ENCODE measurements around the gene EIF5A. TPM values are rescaled to one million over a fixed set of nuclear protein-coding genes. Genes with fewer than 3 reads are reported as not detected.
A peak's percentile ranks its signal among the peaks of the same experiment; 100 is the strongest.

The EIF5A gene
- total and polyA plus RNA-seq, 9 of the 15 experiments (the other 6 are each of a cell fraction or from before 2014, with no cell fraction given), result 22.9 to 1,163 (median 772) TPM

- no peak for TF ChIP-seq HOXB6 (CRISPR knock-in tag; IDR thresholded peaks at IDR 0.05; ENCODE audit: borderline replicate concordance)
- TF ChIP-seq TARDBP (IDR thresholded peaks at IDR 0.05), result 0 out of 2 replicates have a peak, but pooled peaks have one; percentile 25
- no peak for TF ChIP-seq E2F3 (CRISPR knock-in tag; IDR thresholded peaks at IDR 0.05)
- peak; percentile 90 for TF ChIP-seq C11orf30 (IDR thresholded peaks at IDR 0.05; ENCODE audit: low read depth)
- peak; percentile 97 for TF ChIP-seq REST (IDR thresholded peaks at IDR 0.05; ENCODE audit: borderline replicate concordance)
- TF ChIP-seq REST (CRISPR knock-in tag; IDR thresholded peaks at IDR 0.05; ENCODE audit: low read depth), result peak; percentile 91
- no peak for TF ChIP-seq RNF219 (CRISPR knock-in tag; IDR thresholded peaks at IDR 0.05)
- TF ChIP-seq SIRT6 (IDR thresholded peaks at IDR 0.05; ENCODE audit: low read depth, low read length), result no peak
- peak; percentile 47 to 65 for TF ChIP-seq MNT (conservative IDR thresholded peaks at IDR 0.05)
- TF ChIP-seq RBBP5 (IDR thresholded peaks at IDR 0.05; ENCODE audit: borderline replicate concordance, insufficient read depth, low read length, poor library complexity, severe bottlenecking), result peak; percentile 70
- TF ChIP-seq RCOR1 (IDR thresholded peaks at IDR 0.05; ENCODE audit: borderline replicate concordance in 1 of 2, low read depth in 2 of 2, low read length in 2 of 2), result no peak
Observed at GRCh38 chr17:7314719-7315569, 7.5 kb downstream of the EIF5A start, which contains the start of gene GPS2 (continued).
